Activated T-cell treated with anti-CD3 and anti-CD28 coated beads for 4 hours (primary cell): Measurements from ENCODE around the gene CLPTM1L.
"Not testable (repeated sequence)": the region's sequence is repeated elsewhere in the genome, so short reads cannot be mapped to it uniquely, and the experiment has no call there.

ENCODE experiments used
- DNase-seq: peaks from one replicate; pipeline ENCODE4 v3.0.0-alpha.2; 2020

Gene CLPTM1L

GRCh38 chr5:1338506-1339070 lies 6.3 kb downstream of the CLPTM1L start:
- DNase-seq = no peak

GRCh38 chr5:1338196-1338490 lies 6.8 kb downstream of the CLPTM1L start:
- no peak for DNase-seq

- DNase-seq = no peak
Observed at GRCh38 chr5:1337489-1338195, 7.3 kb downstream of the CLPTM1L start.

GRCh38 chr5:1336749-1337488 lies 8.0 kb downstream of the CLPTM1L start:
- DNase-seq = no peak

GRCh38 chr5:1336106-1336561 lies 8.8 kb downstream of the CLPTM1L start:
- no peak for DNase-seq

- no peak for DNase-seq
Observed at GRCh38 chr5:1335540-1336095, 9.3 kb downstream of the CLPTM1L start.

GRCh38 chr5:1334831-1335539 lies 9.9 kb downstream of the CLPTM1L start:
- DNase-seq = no peak

GRCh38 chr5:1333986-1334385 lies 10.9 kb downstream of the CLPTM1L start:
- no peak for DNase-seq

- DNase-seq = not testable (repeated sequence)
Observed at GRCh38 chr5:1333286-1333685, 11.6 kb downstream of the CLPTM1L start.

GRCh38 chr5:1332461-1333001 lies 12.4 kb downstream of the CLPTM1L start:
- no peak for DNase-seq

GRCh38 chr5:1331861-1332405 lies 13.0 kb downstream of the CLPTM1L start:
- DNase-seq = no peak

- DNase-seq = no peak
Observed at GRCh38 chr5:1330847-1331831, 13.8 kb downstream of the CLPTM1L start.

GRCh38 chr5:1330146-1330846 lies 14.6 kb downstream of the CLPTM1L start:
- no peak for DNase-seq

GRCh38 chr5:1329111-1329579 lies 15.8 kb downstream of the CLPTM1L start:
- no peak for DNase-seq

GRCh38 chr5:1328237-1329110 lies 16.4 kb downstream of the CLPTM1L start:
- not testable (repeated sequence) for DNase-seq

- not testable (repeated sequence) for DNase-seq
Observed at GRCh38 chr5:1326901-1327756, 17.8 kb downstream of the CLPTM1L start.

GRCh38 chr5:1326532-1326875 lies 18.4 kb downstream of the CLPTM1L start:
- DNase-seq = not testable (repeated sequence)

- no peak for DNase-seq
Observed at GRCh38 chr5:1325870-1326531, 18.9 kb downstream of the CLPTM1L start.
